Measurements from ENCODE around the gene SULT6B1.

SULT6B1 gene

DNA sequence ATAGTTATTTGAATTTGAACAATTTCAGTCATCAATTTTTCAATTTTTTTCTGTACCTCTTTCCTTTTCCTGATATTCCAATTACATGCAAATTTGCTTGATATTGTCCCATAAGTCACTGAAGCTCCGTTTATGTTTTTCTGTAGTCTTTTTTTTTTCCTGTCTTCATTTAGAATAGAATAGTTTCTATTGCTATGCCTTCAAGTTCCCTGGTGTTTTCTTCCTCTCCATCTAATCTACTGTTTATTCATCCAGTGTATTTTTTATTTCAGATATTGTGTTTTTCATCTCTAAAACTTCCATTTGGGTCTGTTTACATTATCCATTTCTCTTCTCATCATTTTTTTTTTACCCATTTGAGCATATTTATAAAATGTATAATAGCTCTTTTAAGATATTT lies 23.7 kb downstream of the SULT6B1 start:
- TF ChIP-seq CTCF (IDR thresholded peaks at IDR 0.05; ENCODE audit: low read depth, low read length, missing control alignments), result no peak
- H3K4me3 ChIP-seq (ENCODE audit: low read depth, low read length), result no peak overlapping the region
- DNase-seq (ENCODE audit: low read depth), result no peak

GRCh38 chr2:37156857-37157714 lies 31.4 kb downstream of the SULT6B1 start, which contains the start of gene EIF2AK2:
EIF2AK2 (minus strand) TSS chr2:37156980; CDS start chr2:37147806, 9,174 bp downstream.
- DNase-seq (ENCODE audit: low read depth), result peak; percentile 45
- peak within 1 kb of the TSS; percentile 81 for H3K4me3 ChIP-seq (ENCODE audit: low read depth, low read length)
- no peak for TF ChIP-seq CTCF (IDR thresholded peaks at IDR 0.05; ENCODE audit: low read depth, low read length, missing control alignments)

- H3K4me3 ChIP-seq (ENCODE audit: low read depth, low read length), result peak overlapping the region; percentile 81
- TF ChIP-seq CTCF (IDR thresholded peaks at IDR 0.05; ENCODE audit: low read depth, low read length, missing control alignments), result no peak
- DNase-seq (ENCODE audit: low read depth), result no peak
These were observed 32.2 kb downstream of the SULT6B1 start for GRCh38 chr2:37156071-37156856.

- no peak for TF ChIP-seq CTCF (IDR thresholded peaks at IDR 0.05; ENCODE audit: low read depth, low read length, missing control alignments)
- no peak for DNase-seq (ENCODE audit: low read depth)
- peak overlapping the region; percentile 81 for H3K4me3 ChIP-seq (ENCODE audit: low read depth, low read length)
These were observed 33.7 kb downstream of the SULT6B1 start for GRCh38 chr2:37154785-37155184.

GRCh38 chr2:37153224-37153623 lies 35.2 kb downstream of the SULT6B1 start:
- H3K4me3 ChIP-seq (ENCODE audit: low read depth, low read length), result no peak overlapping the region
- no peak for DNase-seq (ENCODE audit: low read depth)
- TF ChIP-seq CTCF (IDR thresholded peaks at IDR 0.05; ENCODE audit: low read depth, low read length, missing control alignments), result no peak

GRCh38 chr2:37149626-37150322 lies 38.7 kb downstream of the SULT6B1 start:
- H3K4me3 ChIP-seq (ENCODE audit: low read depth, low read length), result no peak overlapping the region; the same call in 1 of the 2 replicates
- TF ChIP-seq CTCF (IDR thresholded peaks at IDR 0.05; ENCODE audit: low read depth, low read length, missing control alignments), result no peak
- no peak for DNase-seq (ENCODE audit: low read depth)
